ENCODE results near the gene KRTAP2-2.
"Not testable (repeated sequence)": the region's sequence is repeated elsewhere in the genome, so short reads cannot be mapped to it uniquely, and the experiment has no call there.

Gene KRTAP2-2, protein sequence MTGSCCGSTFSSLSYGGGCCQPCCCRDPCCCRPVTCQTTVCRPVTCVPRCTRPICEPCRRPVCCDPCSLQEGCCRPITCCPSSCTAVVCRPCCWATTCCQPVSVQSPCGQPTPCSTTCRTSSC

DNA sequence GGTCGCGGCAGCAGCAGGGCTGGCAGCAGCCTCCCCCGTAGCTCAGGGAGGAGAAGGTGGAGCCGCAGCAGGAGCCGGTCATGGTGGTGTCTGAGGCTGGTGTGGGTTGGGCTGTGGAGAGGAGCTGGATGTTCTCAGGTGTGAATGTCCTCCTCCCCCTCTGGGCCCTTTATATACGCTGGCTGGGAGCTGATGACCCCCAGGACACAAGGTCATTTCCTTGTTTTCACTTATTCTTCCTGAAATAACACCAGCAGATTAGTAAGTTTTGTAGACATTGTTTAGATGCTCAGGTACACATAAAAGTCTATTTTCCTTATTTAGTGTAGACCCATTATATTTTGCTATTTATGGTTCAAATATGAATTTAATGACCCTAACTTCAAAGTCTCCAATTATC, at the start of gene KRTAP2-2:
KRTAP2-2 (minus strand) TSS at position 101 of the 400 bp plus-strand sequence; CDS start at position 82, 19 bp downstream.
- H3K4me3 ChIP-seq (ENCODE audit: low read length in 2 of 2); H3K4me1 ChIP-seq (ENCODE audit: control insufficient read depth in 2 of 2, insufficient read depth in 2 of 2, low read length in 2 of 2); H3K27me3 ChIP-seq (ENCODE audit: control insufficient read depth in 2 of 2, insufficient read depth in 2 of 2, low read length in 2 of 2); H3K36me3 ChIP-seq (ENCODE audit: control insufficient read depth in 2 of 2, insufficient read depth in 2 of 2, low read length in 2 of 2); H3K27ac ChIP-seq (ENCODE audit: low read depth in 2 of 2, low read length in 2 of 2); H3K9me3 ChIP-seq (ENCODE audit: control insufficient read depth in 2 of 2, low read length in 2 of 2); H3K9ac ChIP-seq (ENCODE audit: low read depth in 1 of 2, low read length in 2 of 2): not testable (repeated sequence)

DNA sequence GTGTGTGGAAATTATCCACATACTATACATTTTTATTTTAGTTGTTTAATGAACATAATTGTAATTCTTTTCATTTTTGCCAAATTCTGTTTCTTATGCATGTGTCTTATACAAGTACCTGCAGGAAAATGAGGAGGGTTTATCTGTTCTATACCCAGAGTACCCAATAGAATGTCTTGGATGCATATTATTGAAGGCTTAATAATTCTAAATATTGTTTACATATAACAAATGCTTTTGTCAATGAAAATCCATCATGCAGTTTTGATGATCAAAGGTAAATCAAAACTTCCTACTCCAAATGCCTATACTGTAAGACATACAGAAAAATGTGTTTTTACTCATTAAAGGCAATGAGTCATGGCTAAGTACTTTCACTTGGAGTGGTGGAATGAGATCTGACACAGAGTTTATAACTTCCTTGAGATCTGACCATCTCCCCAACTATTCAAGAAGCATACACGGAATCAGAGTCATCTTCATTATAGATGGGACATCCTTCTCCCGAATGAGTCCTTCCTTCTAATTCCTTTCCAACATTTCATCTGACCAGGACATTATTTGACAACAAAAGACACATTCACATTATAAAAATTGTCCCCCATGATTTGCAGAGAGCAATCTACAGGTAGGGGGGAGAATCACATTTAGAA, 49.5 kb upstream of the KRTAP2-2 start:
- not testable (repeated sequence) for H3K4me1 ChIP-seq (ENCODE audit: control insufficient read depth in 2 of 2, insufficient read depth in 2 of 2, low read length in 2 of 2); H3K9ac ChIP-seq (ENCODE audit: low read depth in 1 of 2, low read length in 2 of 2); H3K27me3 ChIP-seq (ENCODE audit: control insufficient read depth in 2 of 2, insufficient read depth in 2 of 2, low read length in 2 of 2); H3K36me3 ChIP-seq (ENCODE audit: control insufficient read depth in 2 of 2, insufficient read depth in 2 of 2, low read length in 2 of 2); H3K9me3 ChIP-seq (ENCODE audit: control insufficient read depth in 2 of 2, low read length in 2 of 2); H3K4me3 ChIP-seq (ENCODE audit: low read length in 2 of 2); H3K27ac ChIP-seq (ENCODE audit: low read depth in 2 of 2, low read length in 2 of 2)

- no peak overlapping the region for H3K9ac ChIP-seq (ENCODE audit: low read depth in 1 of 2, low read length in 2 of 2)
- no peaks in the 10 kb centered on the region for H3K4me1 ChIP-seq (ENCODE audit: control insufficient read depth in 2 of 2, insufficient read depth in 2 of 2, low read length in 2 of 2)
- H3K36me3 ChIP-seq (ENCODE audit: control insufficient read depth in 2 of 2, insufficient read depth in 2 of 2, low read length in 2 of 2): no peaks in the 10 kb centered on the region
- no peaks in the 10 kb centered on the region for H3K27me3 ChIP-seq (ENCODE audit: control insufficient read depth in 2 of 2, insufficient read depth in 2 of 2, low read length in 2 of 2)
- no peaks in the 10 kb centered on the region for H3K9me3 ChIP-seq (ENCODE audit: control insufficient read depth in 2 of 2, low read length in 2 of 2)
- H3K27ac ChIP-seq (ENCODE audit: low read depth in 2 of 2, low read length in 2 of 2): no peak overlapping the region
- H3K4me3 ChIP-seq (ENCODE audit: low read length in 2 of 2): no peak overlapping the region
Measured at GRCh38 chr17:41103896-41104295, 48.9 kb upstream of the KRTAP2-2 start.

DNA sequence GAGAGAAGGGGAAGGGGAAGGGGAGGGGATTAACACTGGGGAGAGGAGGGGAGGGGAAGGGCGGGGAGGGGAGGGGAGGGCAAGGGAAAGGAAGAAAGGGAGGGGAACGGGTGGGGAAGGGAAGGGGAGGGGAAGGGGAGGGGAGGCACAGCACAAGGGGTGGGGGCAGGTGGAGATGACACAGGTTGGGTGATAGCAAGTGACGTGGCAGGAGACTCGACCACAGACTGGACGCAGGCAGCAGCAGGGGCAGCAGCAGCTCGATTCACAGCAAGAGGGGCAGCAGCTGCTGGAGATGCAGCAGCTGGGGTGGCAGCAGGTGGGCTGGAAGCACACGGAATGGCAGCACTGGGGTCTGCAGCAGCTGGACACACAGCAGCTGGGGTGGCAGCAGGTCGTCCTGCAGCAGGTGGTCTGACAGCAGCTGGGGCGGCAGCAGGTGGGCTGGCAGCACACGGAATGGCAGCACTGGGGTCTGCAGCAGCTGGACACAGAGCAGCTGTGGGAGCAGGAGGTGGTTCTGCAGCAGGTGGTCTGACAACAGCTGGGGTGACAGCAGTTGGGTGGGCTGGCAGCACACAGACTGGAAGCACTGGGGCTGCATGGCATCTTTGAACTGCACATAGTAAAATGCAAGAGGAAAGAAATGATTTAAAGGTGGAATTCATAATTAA, 46.7 kb upstream of the KRTAP2-2 start, which contains the start of gene KRTAP4-16:
KRTAP4-16 (minus strand) TSS at position 624 of the 674 bp plus-strand sequence; CDS start at position 624, 0 bp downstream.
- Histone ChIP-seq H3K36me3 (ENCODE audit: control insufficient read depth in 2 of 2, insufficient read depth in 2 of 2, low read length in 2 of 2) (no peaks in the 10 kb centered on the region), H3K9me3 (ENCODE audit: control insufficient read depth in 2 of 2, low read length in 2 of 2) (no peaks in the 10 kb centered on the region), H3K9ac (ENCODE audit: low read depth in 1 of 2, low read length in 2 of 2) (no peak within 1 kb of the TSS), H3K4me3 (ENCODE audit: low read length in 2 of 2) (no peak within 1 kb of the TSS), H3K4me1 (ENCODE audit: control insufficient read depth in 2 of 2, insufficient read depth in 2 of 2, low read length in 2 of 2) (no peaks in the 10 kb centered on the region), H3K27ac (ENCODE audit: low read depth in 2 of 2, low read length in 2 of 2) (no peak within 1 kb of the TSS), H3K27me3 (ENCODE audit: control insufficient read depth in 2 of 2, insufficient read depth in 2 of 2, low read length in 2 of 2) (peaks cover 0 to 2% of the 10 kb centered on the region in 2 donors)

DNA sequence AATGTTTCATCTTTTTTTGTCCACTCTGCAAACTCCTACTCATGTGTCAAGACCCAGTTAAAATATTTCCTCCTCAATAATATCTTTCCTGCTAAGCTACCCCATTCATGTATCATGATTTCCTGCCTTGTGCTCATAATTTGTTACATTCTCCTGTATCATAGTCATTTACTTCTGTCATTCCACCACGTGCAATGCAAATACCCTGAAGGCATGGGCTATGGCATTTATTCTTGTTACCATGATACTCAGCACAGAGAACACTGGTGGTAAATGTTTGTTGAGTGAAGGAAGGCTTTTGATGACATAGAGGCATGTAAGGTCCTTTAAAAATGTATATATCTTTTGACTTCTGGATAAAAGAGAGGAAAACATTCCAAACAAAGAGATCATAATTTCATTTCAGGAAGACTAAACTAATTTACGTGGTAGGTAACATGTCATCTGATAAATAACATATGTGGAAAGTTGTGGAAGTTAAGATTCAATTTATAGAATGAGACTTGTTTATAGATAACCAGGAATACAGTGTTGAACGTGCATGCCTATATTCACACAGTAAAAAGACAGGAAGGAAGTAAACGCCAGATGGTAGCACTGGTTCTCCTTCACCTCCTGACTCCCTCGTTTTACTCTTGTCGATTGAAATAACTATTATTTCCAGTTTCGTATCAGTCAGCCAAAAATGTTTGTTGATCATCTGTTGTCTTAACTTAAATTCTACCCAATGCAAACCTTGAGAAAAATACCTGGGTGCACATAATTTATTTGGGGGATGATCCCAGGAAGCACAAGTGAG, 44.9 kb upstream of the KRTAP2-2 start:
- not testable (repeated sequence) for H3K4me1 ChIP-seq (ENCODE audit: control insufficient read depth in 2 of 2, insufficient read depth in 2 of 2, low read length in 2 of 2); H3K36me3 ChIP-seq (ENCODE audit: control insufficient read depth in 2 of 2, insufficient read depth in 2 of 2, low read length in 2 of 2); H3K27ac ChIP-seq (ENCODE audit: low read depth in 2 of 2, low read length in 2 of 2); H3K9ac ChIP-seq (ENCODE audit: low read depth in 1 of 2, low read length in 2 of 2); H3K9me3 ChIP-seq (ENCODE audit: control insufficient read depth in 2 of 2, low read length in 2 of 2); H3K4me3 ChIP-seq (ENCODE audit: low read length in 2 of 2); H3K27me3 ChIP-seq (ENCODE audit: control insufficient read depth in 2 of 2, insufficient read depth in 2 of 2, low read length in 2 of 2)

- Histone ChIP-seq H3K27ac (ENCODE audit: low read depth in 2 of 2, low read length in 2 of 2) (no peak overlapping the region), H3K36me3 (ENCODE audit: control insufficient read depth in 2 of 2, insufficient read depth in 2 of 2, low read length in 2 of 2) (no peaks in the 10 kb centered on the region), H3K9me3 (ENCODE audit: control insufficient read depth in 2 of 2, low read length in 2 of 2) (no peaks in the 10 kb centered on the region), H3K4me3 (ENCODE audit: low read length in 2 of 2) (no peak overlapping the region), H3K9ac (ENCODE audit: low read depth in 1 of 2, low read length in 2 of 2) (no peak overlapping the region), H3K27me3 (ENCODE audit: control insufficient read depth in 2 of 2, insufficient read depth in 2 of 2, low read length in 2 of 2) (peaks cover 0 to 2% of the 10 kb centered on the region in 2 donors), H3K4me1 (ENCODE audit: control insufficient read depth in 2 of 2, insufficient read depth in 2 of 2, low read length in 2 of 2) (no peaks in the 10 kb centered on the region)
Measured at GRCh38 chr17:41098481-41098880, 43.5 kb upstream of the KRTAP2-2 start.

GRCh38 chr17:41098042-41098441, 43.0 kb upstream of the KRTAP2-2 start, which contains the start of gene KRTAP4-8:
Gene KRTAP4-8 (minus strand): TSS chr17:41098142. CDS start chr17:41098084, 58 bp downstream.
- peaks cover 0 to 2% of the 10 kb centered on the region in 2 donors for H3K27me3 ChIP-seq (ENCODE audit: control insufficient read depth in 2 of 2, insufficient read depth in 2 of 2, low read length in 2 of 2)
- H3K4me3 ChIP-seq (ENCODE audit: low read length in 2 of 2): no peak within 1 kb of the TSS
- H3K36me3 ChIP-seq (ENCODE audit: control insufficient read depth in 2 of 2, insufficient read depth in 2 of 2, low read length in 2 of 2): no peaks in the 10 kb centered on the region
- no peaks in the 10 kb centered on the region for H3K9me3 ChIP-seq (ENCODE audit: control insufficient read depth in 2 of 2, low read length in 2 of 2)
- H3K9ac ChIP-seq (ENCODE audit: low read depth in 1 of 2, low read length in 2 of 2): no peak within 1 kb of the TSS
- no peaks in the 10 kb centered on the region for H3K4me1 ChIP-seq (ENCODE audit: control insufficient read depth in 2 of 2, insufficient read depth in 2 of 2, low read length in 2 of 2)
- no peak within 1 kb of the TSS for H3K27ac ChIP-seq (ENCODE audit: low read depth in 2 of 2, low read length in 2 of 2)

DNA sequence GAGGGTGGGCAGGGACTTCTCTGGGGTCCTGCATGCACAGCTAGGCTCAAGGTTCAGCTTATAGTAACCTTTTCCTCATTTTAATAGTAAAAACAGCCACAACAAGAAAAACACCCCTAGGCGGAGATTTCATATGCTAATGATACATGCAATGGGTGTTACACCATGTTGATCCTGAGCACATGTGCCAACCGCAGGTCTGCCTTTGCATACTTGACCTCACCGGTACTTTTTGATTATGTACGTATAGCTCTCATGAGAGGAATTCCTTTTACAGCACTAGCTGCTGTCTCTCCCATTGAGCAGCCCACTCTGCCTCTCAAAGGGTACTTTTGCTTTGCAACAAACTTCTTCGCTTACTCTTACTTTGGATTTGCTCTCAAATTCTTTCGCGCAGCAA, 41.0 kb upstream of the KRTAP2-2 start:
- H3K4me1 ChIP-seq (ENCODE audit: control insufficient read depth in 2 of 2, insufficient read depth in 2 of 2, low read length in 2 of 2): no peaks in the 10 kb centered on the region
- H3K4me3 ChIP-seq (ENCODE audit: low read length in 2 of 2): no peak overlapping the region
- peaks cover 0 to 2% of the 10 kb centered on the region in 2 donors for H3K27me3 ChIP-seq (ENCODE audit: control insufficient read depth in 2 of 2, insufficient read depth in 2 of 2, low read length in 2 of 2)
- H3K36me3 ChIP-seq (ENCODE audit: control insufficient read depth in 2 of 2, insufficient read depth in 2 of 2, low read length in 2 of 2): no peaks in the 10 kb centered on the region
- H3K27ac ChIP-seq (ENCODE audit: low read depth in 2 of 2, low read length in 2 of 2): no peak overlapping the region
- H3K9ac ChIP-seq (ENCODE audit: low read depth in 1 of 2, low read length in 2 of 2): no peak overlapping the region
- no peaks in the 10 kb centered on the region for H3K9me3 ChIP-seq (ENCODE audit: control insufficient read depth in 2 of 2, low read length in 2 of 2)

DNA sequence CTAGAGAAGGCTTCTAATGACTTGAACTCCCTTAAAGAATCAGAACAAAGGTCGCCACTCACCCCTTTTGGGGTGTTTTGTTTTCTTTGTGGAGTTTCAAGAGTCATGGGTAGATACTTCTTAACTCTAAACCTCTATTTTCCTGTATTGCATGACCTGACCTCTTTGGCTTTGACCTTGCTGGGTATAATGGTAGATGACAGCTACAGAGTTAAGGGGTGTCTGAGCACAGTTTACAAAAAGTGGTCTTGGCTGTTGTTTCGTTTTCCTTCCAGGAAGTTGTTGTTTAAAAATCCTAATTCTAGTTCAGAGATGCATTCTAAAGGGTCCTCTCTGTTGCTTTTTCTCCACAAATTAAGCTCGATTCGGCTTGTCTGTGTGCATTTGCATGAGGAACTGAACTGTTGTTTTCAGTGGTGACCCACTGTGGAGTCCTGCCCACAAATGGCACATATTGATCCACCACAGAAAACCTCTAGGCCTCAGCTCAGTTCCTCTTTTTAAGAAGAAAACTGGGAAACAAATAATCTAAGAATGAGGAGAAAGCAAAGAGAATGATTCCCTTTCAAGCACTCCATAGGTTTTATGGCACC, 33.8 kb upstream of the KRTAP2-2 start:
- not testable (repeated sequence) for H3K36me3 ChIP-seq (ENCODE audit: control insufficient read depth in 2 of 2, insufficient read depth in 2 of 2, low read length in 2 of 2); H3K9ac ChIP-seq (ENCODE audit: low read depth in 1 of 2, low read length in 2 of 2); H3K27me3 ChIP-seq (ENCODE audit: control insufficient read depth in 2 of 2, insufficient read depth in 2 of 2, low read length in 2 of 2); H3K9me3 ChIP-seq (ENCODE audit: control insufficient read depth in 2 of 2, low read length in 2 of 2); H3K4me3 ChIP-seq (ENCODE audit: low read length in 2 of 2); H3K27ac ChIP-seq (ENCODE audit: low read depth in 2 of 2, low read length in 2 of 2); H3K4me1 ChIP-seq (ENCODE audit: control insufficient read depth in 2 of 2, insufficient read depth in 2 of 2, low read length in 2 of 2)
